Stimulated activated CD8-positive, alpha-beta memory T cell treated with anti-CD3 and anti-CD28 coated beads, Interleukin-15, amount 100 ng/mL, for 4 hours (primary cell): ENCODE data around the gene POLE.

Source experiments
- DNase-seq, 2 donors: peaks; one replicate each; pipeline ENCODE4 v3.0.0-alpha.2; 2020; ENCODE audit warnings: low read depth in 2 of 2

Gene POLE

GRCh38 chr12:132579744-132580143 lies 107.4 kb downstream of the POLE start:
- no peak for DNase-seq

GRCh38 chr12:132578826-132579225 lies 108.3 kb downstream of the POLE start:
- no peak for DNase-seq

GRCh38 chr12:132578118-132578517 lies 109.0 kb downstream of the POLE start:
- DNase-seq = no peak

GRCh38 chr12:132577191-132577920 lies 109.8 kb downstream of the POLE start:
- DNase-seq = no peak

GRCh38 chr12:132576701-132577100 lies 110.4 kb downstream of the POLE start:
- no peak for DNase-seq

GRCh38 chr12:132575661-132576060 lies 111.5 kb downstream of the POLE start:
- DNase-seq = no peak

- no peak for DNase-seq
Measured at GRCh38 chr12:132574271-132574996, 112.7 kb downstream of the POLE start.
